PC-9 (cell line): ENCODE results near the gene TMEM258.

Experiments used
- CTCF ChIP-seq: fragments of 200-600 bp; sonication (generic); conservative IDR thresholded peaks from 2 replicates; pipeline ENCODE4 v1.6.1; 2017; ENCODE audit warnings: mixed run types, antibody characterized with exemption, mild to moderate bottlenecking, moderate library complexity
- EZH2 ChIP-seq: fragments of 200-600 bp; sonication (generic); IDR thresholded peaks from 2 replicates; pipeline ENCODE4 v1.8.0; 2017; ENCODE audit warnings: antibody characterized with exemption, low read depth

DNA sequence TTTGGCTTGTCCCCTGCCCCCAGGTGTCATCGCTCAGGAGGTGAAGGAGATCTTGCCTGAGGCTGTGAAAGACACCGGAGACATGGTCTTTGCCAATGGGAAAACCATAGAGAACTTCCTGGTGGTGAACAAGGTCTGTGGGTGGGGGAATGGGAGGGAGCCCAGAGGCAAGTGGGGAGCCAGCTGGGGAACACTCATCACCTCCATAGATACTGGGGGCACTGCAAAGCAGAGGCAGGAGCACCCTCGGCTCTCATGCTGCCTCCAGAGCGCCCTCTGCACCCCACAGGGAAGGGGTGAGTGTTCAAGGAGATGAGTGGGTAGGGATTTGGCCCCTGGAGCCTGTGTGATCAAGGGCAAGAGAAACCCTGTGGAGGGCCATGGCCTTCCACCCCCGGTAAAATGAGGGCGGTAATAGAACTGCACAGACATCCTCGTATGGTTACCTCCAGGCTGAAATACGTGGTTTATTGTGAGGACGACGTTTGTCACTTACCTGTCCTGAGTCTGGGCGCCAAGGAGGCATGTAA, 14.0 kb downstream of the TMEM258 start:
- no peak for TF ChIP-seq CTCF
- TF ChIP-seq EZH2 = no peak
